ENCODE measurements around the gene DSPP. TPM values are rescaled to one million over a fixed set of nuclear protein-coding genes. Genes with fewer than 3 reads are reported as not detected.

DSPP gene
- total and polyA plus RNA-seq, 7 donors, result not detected

GRCh38 chr4:87589531-87589930 lies 18.8 kb upstream of the DSPP start:
- intact Hi-C loops (cut with DNase I), result no loop called here

GRCh38 chr4:87592124-87592523 lies 16.2 kb upstream of the DSPP start:
- H3K4me3 ChIP-seq, result no peak overlapping the region
- no peaks in the 10 kb centered on the region for H3K36me3 ChIP-seq
- TF ChIP-seq CTCF (IDR thresholded peaks at IDR 0.05) (no peak), POLR2A (IDR thresholded peaks at IDR 0.05) (no peak), POLR2AphosphoS5 (IDR thresholded peaks at IDR 0.05) (no peak), EP300 (IDR thresholded peaks at IDR 0.05) (no peak)
- intact Hi-C loops (cut with DNase I), result no loop called here
- DNase-seq, result no peak
- 70 to 77% methylated on average over 2 of the region's 2 CpGs for WGBS, 2 donors
- H3K27me3 ChIP-seq, result no peaks in the 10 kb centered on the region
- H3K4me1 ChIP-seq, result no peaks in the 10 kb centered on the region
- no peaks in the 10 kb centered on the region for H3K9me3 ChIP-seq
- no peak overlapping the region for H3K27ac ChIP-seq

More at GRCh38 chr4:87589531-87589930, 18.8 kb upstream of the DSPP start:
- TF ChIP-seq POLR2AphosphoS5 (IDR thresholded peaks at IDR 0.05) (peak in 2 of 4 donors; percentile 48 to 50), CTCF (IDR thresholded peaks at IDR 0.05) (no peak), POLR2A (IDR thresholded peaks at IDR 0.05) (no peak), EP300 (IDR thresholded peaks at IDR 0.05) (peak in 1 of 4 donors; percentile 32)
- H3K27ac ChIP-seq, result peak overlapping the region in 1 of 4 donors; percentile 9
- no peaks in the 10 kb centered on the region for H3K27me3 ChIP-seq
- no peaks in the 10 kb centered on the region for H3K9me3 ChIP-seq
- no peak for DNase-seq
- no peaks in the 10 kb centered on the region for H3K36me3 ChIP-seq
- no peak overlapping the region for H3K4me3 ChIP-seq
- no peaks in the 10 kb centered on the region for H3K4me1 ChIP-seq

GRCh38 chr4:87601361-87601760 lies 7.0 kb upstream of the DSPP start:
- intact Hi-C loops (cut with DNase I), result no loop called here
- no peak for TF ChIP-seq EP300 (IDR thresholded peaks at IDR 0.05)
- no peak for TF ChIP-seq POLR2A (IDR thresholded peaks at IDR 0.05)
- TF ChIP-seq CTCF (IDR thresholded peaks at IDR 0.05), result no peak
- TF ChIP-seq POLR2AphosphoS5 (IDR thresholded peaks at IDR 0.05), result no peak
- Histone ChIP-seq H3K27me3 (no peaks in the 10 kb centered on the region), H3K27ac (no peak overlapping the region), H3K36me3 (no peaks in the 10 kb centered on the region), H3K9me3 (no peaks in the 10 kb centered on the region), H3K4me1 (no peaks in the 10 kb centered on the region), H3K4me3 (no peak overlapping the region)
- no peak for DNase-seq

- 97 to 98% methylated on average over 4 of the region's 4 CpGs for WGBS, 2 donors
- Histone ChIP-seq H3K27me3 (no peaks in the 10 kb centered on the region), H3K36me3 (no peaks in the 10 kb centered on the region), H3K4me3 (no peak overlapping the region), H3K9me3 (no peaks in the 10 kb centered on the region), H3K27ac (no peak overlapping the region), H3K4me1 (no peaks in the 10 kb centered on the region)
- TF ChIP-seq CTCF (IDR thresholded peaks at IDR 0.05) (no peak), POLR2A (IDR thresholded peaks at IDR 0.05) (no peak), EP300 (IDR thresholded peaks at IDR 0.05) (no peak), POLR2AphosphoS5 (IDR thresholded peaks at IDR 0.05) (no peak)
- intact Hi-C loops (cut with DNase I), result no loop called here
- DNase-seq, result no peak
These were observed 6.1 kb downstream of the DSPP start for GRCh38 chr4:87614292-87614890.

GRCh38 chr4:87616268-87616667 lies 7.9 kb downstream of the DSPP start:
- TF ChIP-seq EP300 (IDR thresholded peaks at IDR 0.05) (no peak), POLR2A (IDR thresholded peaks at IDR 0.05) (no peak), POLR2AphosphoS5 (IDR thresholded peaks at IDR 0.05) (no peak), CTCF (IDR thresholded peaks at IDR 0.05) (no peak)
- H3K27ac ChIP-seq, result no peak overlapping the region
- no peak overlapping the region for H3K4me3 ChIP-seq
- no peaks in the 10 kb centered on the region for H3K4me1 ChIP-seq
- no peak for DNase-seq
- intact Hi-C loops (cut with DNase I), result no loop called here
- H3K27me3 ChIP-seq, result no peaks in the 10 kb centered on the region
- no peaks in the 10 kb centered on the region for H3K36me3 ChIP-seq
- H3K9me3 ChIP-seq, result no peaks in the 10 kb centered on the region
- 71 to 78% methylated on average over 9 of the region's 9 CpGs for WGBS, 2 donors
